OCI-LY1 (cell line): ENCODE data around the gene NALF2.

Experiments used
- EZH2 ChIP-seq: fragments of 200-600 bp; sonication (generic), shearing (Covaris generic); IDR thresholded peaks from 2 replicates; pipeline ENCODE4 v1.8.0; 2017; ENCODE audit warnings: borderline replicate concordance, mixed run types, mild to moderate bottlenecking, antibody characterized with exemption, low read length, moderate library complexity, mixed read lengths
- TF ChIP-seq, protein P1 (sequence below): fragments of 200-600 bp; sonication (generic), shearing (Covaris generic); IDR thresholded peaks from 2 replicates; pipeline ENCODE4 v1.5.1; 2017; ENCODE audit warnings: mild to moderate bottlenecking, antibody characterized with exemption, low read length, moderate library complexity, mixed read lengths

DNA sequence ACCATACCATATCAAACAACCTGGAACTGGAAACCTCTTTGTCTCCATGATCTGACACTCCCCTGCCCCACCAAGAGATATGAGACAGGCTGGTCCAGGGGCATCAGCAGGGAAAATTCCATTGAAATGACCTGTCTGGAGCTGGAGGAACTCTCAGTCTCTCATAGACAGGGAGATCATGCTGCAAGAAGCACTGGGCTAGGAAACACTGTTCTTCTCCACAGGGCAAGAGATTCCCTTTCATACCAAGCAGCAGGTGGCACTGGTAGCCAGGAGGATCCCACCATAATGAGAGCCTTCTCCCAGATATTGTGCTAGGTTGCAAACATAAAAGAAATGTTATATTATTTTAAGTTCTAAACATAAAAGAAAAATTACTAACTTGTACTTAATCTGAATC is 14.5 kb upstream of the NALF2 start:
- TF ChIP-seq, protein P1, sequence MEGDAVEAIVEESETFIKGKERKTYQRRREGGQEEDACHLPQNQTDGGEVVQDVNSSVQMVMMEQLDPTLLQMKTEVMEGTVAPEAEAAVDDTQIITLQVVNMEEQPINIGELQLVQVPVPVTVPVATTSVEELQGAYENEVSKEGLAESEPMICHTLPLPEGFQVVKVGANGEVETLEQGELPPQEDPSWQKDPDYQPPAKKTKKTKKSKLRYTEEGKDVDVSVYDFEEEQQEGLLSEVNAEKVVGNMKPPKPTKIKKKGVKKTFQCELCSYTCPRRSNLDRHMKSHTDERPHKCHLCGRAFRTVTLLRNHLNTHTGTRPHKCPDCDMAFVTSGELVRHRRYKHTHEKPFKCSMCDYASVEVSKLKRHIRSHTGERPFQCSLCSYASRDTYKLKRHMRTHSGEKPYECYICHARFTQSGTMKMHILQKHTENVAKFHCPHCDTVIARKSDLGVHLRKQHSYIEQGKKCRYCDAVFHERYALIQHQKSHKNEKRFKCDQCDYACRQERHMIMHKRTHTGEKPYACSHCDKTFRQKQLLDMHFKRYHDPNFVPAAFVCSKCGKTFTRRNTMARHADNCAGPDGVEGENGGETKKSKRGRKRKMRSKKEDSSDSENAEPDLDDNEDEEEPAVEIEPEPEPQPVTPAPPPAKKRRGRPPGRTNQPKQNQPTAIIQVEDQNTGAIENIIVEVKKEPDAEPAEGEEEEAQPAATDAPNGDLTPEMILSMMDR = no peak
- no peak for TF ChIP-seq EZH2
